HG03575 (cell line): ENCODE measurements around the gene GALNT11.

ENCODE experiments used
- ATAC-seq: cut with Tn5 transposase; IDR thresholded peaks from one replicate; pipeline ENCODE4 v1.9.1; 2021; ENCODE audit not compliant: unreplicated experiment, insufficient number of reproducible peaks, low FRiP score; ENCODE audit errors: extremely low read depth

GALNT11 gene

DNA sequence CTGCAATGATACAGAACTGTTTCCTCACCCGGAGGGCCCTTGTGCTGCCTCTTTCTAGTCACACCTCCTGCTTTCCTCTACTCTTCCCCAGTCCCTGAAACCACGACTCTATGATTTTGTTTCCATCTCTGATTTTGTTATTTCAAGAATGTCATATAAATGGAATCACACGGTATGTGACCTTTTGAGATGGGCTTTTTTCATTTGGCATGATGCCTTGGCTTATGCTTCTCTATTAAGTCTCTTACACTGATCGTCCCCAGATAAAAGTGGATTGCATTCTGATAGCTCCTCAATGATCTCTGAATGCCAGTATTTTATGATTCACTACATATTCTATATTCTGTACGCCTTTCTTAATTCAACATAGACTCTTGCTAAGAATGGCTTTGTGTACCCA lies 78.2 kb downstream of the GALNT11 start:
- no peak for ATAC-seq

DNA sequence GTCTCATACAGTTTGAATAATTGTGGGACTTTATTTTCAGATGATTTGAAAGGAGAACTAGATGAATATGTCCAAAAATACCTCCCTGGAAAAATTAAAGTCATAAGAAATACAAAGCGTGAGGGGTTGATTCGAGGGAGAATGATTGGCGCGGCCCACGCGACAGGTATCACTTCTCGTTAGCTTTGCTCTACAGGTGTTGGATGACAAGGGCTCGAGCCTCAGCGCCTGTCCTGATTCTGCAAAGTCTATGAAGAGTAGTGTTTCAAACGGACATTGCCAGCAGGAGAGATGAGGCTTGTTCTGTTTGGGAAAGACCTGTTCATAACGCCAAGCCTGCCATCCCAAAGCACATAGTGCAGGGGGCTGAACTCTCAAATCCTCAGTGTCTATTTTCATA lies 79.7 kb downstream of the GALNT11 start:
- no peak for ATAC-seq

DNA sequence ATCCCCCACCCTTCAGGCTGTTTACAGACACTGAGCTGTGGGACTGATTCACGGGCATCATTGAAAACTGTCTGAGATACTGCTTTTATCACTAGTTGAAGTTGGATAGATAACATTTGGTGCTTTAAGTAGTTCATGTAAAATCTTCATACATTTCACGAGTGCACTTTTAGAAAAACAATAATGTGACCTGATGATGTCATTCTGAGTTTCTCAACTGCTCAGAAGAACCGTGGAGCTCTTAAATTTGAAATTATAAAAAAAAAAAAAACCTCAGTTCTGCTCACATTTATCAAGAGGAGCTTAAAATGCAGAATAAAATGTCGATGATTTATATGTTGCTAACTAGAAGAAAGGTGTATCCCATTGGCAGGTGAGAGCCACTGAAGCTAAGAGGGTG lies 81.5 kb downstream of the GALNT11 start:
- no peak for ATAC-seq

DNA sequence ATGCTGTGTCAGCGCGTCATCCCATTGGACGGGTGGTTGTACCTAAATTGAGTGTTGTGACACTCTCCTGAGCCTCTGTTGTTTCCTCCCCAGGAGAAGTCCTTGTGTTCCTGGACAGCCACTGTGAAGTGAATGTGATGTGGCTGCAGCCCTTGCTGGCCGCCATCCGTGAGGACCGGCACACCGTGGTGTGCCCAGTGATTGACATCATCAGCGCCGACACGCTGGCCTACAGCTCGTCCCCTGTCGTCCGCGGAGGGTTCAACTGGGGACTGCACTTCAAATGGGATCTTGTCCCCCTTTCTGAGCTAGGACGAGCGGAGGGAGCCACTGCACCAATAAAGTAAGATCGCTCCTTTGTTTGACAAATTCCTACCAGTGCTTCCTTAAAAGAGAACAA lies 82.5 kb downstream of the GALNT11 start:
- ATAC-seq, result no peak

DNA sequence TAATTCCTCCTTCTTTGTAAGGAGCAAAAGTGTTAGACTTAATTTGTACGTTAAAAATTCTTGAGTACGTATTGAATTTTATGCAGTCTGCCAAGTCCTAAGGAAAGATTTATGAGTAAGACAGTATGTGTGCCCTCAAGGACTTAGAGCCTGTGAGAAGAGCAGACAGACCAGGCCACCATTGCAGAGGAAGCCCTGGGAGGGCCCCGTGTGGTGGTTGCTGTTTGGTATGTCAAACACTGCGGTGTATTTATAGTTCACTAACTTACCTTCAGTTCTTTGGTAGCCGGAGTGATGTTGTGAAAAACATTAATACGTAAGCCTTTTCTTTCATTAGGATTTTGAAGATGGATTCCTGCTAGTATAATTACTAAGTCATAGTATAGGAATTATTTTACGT lies 82.9 kb downstream of the GALNT11 start:
- ATAC-seq, result no peak

DNA sequence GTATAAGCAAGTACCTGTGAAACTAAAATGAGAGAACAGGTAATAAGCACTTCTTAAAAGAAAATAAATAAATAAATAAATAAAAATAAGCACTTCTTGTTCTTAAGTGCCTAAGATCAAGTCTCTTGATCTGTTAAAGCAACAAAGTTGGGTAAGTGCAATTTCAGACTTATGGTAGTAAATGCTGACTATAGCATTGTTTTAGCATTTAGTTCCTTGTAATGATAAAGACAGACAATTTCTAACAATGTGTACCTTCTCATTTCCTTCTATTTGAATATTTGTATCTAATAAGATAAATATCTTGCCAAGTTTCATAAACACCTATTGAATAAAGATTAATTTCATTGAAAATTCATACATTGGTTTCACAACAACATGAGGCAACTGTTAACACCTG lies 87.4 kb downstream of the GALNT11 start:
- ATAC-seq, result no peak

DNA sequence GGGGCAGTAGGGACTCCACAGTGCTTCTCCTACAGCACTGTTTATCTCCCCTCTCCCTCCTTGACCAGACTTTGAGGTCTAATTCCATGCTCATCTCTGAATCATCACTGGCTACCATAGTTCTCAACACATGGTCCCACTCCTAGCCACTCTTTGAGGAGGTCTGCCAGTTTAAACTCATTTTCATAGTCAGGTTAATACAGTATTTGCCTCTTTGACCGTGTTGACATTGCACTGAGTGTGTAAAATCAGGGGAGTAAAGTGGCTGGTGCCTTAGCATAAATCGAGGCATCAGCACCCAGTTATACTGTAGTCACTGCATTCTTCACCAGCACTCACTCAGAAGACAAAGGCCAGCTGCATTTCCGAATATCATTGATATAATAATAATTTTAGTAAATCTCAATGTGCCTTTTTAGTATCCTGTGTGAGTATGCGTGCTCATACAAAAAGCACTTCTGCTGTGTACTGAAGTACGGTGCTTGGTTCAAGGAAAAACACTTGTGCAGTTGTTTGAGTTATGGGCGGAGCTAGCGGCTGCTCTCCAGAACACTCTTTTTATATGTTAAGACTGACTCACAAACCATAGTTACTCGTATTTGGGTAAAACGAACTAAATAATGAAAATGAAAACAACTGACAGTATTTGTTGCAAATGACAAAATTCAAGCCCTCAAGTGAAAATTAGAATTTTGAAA lies 89.7 kb downstream of the GALNT11 start:
- ATAC-seq, result no peak

DNA sequence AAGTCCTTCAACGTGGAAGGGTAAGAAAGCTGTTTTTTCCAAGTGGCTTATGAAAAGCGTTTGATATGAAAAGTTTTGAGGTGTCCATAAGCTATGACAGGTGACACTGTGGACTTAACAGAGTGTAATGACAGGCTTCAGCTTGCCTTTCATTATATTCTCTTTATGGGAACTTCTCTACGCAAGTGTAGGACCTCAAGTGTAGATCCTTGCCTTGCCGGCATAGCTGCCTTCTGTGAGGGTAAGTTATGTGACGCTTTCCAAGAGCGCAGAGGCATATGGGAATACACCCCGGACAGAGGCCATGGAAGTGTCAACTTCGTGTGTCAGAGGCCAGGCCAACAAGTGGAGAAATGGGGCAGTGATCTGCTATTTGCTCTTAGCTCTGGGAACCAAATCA lies 91.9 kb downstream of the GALNT11 start:
- no peak for ATAC-seq

DNA sequence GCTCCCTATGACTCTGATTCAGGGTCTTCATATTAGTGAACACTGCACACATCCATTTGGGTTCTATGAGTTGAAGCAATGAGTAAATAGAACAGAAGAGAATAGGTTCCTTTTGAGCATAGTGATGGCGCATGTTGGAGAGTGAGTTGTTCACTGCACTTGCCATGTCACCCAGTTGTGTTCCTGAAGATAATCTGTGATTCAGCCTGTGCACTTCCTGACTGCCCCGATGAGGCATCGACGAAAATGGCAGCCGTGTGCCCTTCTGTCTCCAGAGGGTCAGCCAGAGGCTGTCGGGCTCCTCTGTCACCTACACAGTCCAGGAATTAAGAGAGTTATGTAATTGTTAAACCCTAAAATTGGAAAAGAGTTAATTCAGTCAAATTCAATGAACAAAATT lies 94.7 kb downstream of the GALNT11 start:
- no peak for ATAC-seq

DNA sequence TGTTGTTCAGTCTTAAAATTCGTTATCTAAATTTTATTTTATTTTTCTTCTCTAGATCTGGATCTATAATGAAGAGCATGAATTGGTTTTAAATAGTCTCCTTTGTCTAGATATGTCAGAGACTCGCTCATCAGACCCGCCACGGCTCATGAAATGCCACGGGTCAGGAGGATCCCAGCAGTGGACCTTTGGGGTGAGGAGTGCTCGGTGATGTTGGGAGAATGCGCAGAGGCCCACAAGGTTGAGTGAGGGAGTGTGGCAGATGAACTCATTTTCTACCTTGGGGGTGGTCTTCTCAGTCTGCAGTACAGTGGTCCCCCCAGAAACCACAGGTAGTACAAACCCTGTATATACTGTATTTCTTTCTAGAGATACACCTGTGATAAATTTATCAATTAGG lies 95.3 kb downstream of the GALNT11 start:
- no peak for ATAC-seq

DNA sequence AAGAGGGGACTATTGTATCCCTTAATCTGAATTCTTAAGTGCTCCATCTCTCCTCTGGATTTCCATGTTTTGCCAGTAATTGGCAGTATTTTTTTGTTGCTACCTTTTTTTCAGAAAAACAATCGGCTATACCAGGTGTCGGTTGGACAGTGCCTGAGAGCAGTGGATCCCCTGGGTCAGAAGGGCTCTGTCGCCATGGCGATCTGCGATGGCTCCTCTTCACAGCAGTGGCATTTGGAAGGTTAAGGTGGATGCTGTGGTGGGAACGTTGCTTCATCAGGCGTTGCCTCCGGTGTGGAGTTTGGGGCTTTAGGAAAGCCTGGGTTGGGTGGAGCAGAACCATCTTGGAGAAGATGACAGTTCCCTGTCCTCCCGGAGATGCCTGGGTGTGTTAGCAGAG lies 96.0 kb downstream of the GALNT11 start:
- ATAC-seq, result no peak

DNA sequence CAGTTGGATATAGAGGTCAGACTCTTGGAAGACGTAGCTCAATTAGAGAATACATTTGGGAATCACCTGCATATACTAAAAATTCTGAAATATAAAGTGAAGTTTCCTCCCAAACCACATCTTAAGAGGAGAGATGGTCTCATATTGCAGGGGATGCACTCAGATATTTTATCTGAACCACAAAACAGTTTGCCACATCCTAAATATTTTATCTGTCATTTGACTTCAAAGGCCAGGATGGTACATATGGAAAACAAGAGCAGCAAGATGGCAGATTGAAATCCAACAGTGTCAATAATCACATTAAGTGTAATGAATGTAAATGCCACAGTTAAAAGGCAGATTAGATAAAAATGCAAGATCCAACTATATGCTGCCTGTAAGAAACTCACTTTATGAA lies 97.1 kb downstream of the GALNT11 start:
- ATAC-seq, result no peak

DNA sequence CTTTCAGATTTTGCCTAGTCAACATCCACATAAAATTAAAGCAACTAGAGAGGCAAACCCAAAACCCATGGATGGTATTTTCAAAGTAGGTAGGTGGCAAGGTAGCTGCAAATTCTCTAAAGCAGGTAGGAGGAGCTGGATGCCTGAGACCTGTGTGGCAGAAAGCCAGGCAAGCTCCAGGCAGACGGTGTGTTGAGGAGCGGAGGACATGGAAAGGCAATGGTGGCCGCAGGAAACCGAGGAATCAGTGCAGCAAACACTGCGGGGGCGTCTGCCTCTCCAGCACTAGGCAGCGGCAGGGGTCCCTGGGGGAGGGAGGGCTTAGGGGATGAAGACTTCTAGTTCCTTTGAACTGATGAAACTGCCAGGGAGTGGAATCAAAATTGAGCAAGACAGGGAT lies 101.3 kb downstream of the GALNT11 start:
- ATAC-seq, result no peak

DNA sequence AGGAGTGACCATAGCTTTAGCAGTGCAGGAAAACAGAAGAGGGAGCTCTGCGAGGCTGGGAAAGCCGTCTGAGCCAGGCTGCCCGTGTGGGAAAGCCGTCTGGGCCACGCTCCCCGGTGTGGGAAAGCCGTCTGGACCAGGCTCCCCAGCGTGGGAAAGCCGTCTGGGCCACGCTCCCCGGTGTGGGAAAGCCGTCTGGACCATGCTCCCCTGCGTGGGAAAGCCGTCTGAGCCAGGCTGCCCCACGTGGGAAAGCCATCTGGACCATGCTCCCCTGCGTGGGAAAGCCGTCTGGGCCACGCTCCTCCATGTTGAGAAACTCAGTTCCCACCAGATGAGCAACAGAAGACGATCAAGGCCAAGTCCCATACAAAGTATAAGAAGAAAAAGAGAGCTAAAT lies 101.8 kb downstream of the GALNT11 start:
- ATAC-seq, result no peak

DNA sequence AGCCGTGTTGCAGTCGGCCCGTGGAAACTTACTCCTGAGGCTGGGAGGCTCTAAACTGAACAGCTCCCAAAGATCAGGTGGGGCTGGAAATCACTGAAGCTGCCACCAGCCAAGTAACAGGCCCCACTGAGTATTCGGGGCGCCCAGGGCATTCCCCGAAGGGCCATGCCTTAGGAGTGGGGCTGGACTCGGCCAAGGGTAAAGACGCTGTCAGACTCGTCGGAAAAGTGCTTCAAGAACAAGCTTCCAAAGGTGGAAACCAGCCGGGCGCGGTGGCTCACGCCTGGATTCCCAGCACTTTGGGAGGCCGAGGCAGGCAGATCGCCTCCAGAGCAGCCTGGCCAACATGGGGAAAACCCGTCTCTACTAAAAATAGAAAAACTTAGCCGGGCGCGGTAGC lies 102.8 kb downstream of the GALNT11 start:
- ATAC-seq, result no peak

DNA sequence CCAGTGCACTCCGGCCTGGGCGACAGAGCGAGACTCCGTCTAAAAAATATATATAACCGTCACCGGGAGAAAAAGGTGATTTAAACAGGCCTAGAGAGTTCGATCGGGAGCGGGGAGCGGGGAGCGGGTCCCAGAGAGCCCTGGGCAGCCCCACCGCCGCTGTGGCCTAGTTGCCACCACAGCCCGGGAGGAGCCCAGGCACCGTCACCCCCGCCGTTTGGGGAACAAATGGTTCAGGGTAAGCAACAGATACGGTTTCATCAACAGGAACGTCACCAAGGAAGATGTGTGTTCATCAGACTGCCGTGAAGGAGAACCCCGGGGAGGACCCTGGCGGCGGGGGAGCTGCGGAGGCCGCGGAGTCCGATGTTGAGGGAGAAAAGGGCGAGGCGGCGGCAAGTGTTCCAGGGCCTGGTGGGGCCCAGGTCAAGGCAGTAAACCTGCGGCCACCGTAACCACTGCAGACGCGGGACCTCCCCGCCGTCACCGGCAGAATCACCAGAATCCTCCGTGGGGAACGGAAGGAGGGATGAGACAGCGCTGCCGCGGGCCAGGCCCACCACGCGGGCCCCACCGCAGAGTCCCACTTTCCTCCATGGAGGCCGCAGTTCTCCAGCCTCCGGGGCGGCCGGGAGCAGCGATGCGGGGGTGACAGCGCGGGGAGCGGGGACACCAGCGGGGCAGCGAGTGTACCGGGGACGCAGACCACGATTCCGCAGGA lies 103.4 kb downstream of the GALNT11 start:
- no peak for ATAC-seq

DNA sequence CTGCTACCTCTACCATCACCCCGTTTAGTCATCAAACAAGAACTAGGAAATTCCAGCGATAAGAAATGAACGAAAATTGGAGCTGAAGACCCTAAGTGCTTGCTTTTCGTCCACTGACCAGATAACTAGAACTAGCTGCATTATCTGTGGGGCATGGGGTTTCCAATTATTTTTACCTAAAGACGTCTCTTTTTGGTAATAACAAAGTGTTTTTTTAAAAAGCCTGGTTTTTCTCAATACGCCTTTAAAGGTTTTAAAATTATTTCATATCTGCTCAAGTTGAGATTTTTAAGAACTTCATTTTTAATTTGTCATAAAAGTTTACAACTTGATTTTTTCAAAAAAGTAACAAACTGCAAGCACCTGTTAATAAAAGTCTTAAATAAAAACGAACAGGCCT lies 104.2 kb downstream of the GALNT11 start:
- ATAC-seq, result no peak

DNA sequence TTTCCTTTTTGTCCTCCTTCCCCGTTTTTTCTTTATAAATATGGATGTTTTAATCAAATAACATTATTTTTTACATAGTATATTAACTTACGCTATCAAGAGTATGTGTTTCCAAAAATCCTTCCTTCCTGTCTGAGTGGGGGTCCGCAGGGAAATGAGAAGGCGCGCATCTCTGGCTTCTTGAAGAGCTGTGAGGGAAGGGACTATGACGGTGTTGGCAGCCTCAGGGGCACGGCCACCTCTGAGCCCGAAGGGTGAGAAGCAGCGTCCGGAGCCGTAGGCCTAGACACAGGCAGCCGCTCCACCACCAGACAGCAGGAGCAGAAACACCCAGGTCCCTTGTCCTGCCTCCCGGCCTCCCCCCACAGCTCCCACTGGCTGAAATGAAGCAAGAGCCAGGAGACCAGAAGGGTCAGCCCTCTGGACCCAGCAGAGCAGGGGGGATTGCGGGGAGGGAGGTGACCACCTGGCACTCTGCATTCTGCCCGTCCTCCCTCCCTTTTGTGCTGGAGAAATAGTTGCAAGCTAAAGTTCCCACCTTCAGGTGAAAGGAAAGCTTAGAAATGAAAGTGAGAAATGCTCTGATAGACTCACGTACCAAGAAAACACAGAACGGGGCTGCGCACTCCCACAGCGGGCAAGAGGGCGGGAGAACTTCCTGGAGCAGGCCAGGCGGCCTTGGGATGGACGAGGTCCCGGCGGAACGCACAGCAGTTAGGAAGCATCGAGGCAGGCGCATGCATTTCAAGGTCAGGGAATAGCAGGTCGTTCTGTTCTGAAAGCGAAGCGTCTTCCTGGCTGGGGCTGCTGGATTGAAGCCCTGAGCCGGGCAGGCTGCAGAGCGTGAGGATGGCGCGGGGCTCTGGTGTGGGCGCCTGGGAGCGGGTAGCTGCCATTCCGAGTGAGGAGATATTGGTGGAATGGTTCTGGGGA lies 105.5 kb downstream of the GALNT11 start:
- no peak for ATAC-seq

DNA sequence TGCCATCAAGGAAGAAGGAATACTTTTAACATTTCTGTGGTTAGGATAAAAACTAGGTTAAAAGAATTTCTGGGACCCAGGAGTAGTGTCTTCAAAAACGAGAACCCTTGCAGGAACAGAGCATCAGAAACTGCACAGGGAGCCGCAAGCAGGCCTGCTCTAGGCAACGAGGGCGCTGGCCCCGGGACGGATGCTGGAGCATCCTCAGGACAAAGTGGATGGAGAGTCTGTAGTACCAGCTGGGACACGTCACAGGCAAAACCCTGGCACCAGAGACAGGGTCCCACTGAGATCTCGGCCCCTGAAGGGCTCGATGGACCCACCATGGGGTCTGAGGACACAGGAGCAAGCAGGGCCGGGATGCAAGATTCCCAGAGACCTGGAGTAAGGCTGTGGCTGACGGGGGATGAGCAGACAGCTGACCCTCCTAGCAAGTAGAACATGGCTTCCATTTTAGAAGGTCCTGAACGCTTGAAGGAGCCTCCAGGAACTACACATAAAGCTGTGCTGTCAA lies 106.6 kb downstream of the GALNT11 start:
- no peak for ATAC-seq

DNA sequence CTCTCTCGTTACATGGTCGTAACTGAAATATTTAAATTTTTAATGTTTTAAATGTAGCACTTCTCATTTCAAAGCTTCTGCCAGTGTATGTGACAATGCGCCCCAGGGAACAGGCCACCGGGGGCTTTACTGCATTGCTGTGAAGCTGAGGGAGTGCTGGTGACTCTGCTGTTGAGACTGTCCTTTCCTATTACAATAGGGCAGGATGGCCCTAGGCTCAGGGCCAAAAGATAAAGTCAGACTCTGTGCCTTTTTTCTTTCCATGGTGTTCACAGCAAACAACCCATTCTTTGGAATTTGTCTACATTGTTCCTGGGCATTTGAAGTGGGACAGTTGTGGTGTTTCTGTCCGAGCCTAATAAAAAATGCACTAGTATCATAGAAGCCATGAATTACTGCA lies 107.3 kb downstream of the GALNT11 start:
- ATAC-seq, result no peak
